Myocyte (in vitro differentiated cells): Measurements from ENCODE around the gene LRP1B. TPM values are rescaled to one million over a fixed set of nuclear protein-coding genes. Genes with fewer than 3 reads are reported as not detected.
"Not testable (repeated sequence)": the region's sequence is repeated elsewhere in the genome, so short reads cannot be mapped to it uniquely, and the experiment has no call there.

Experiments
- DNase-seq: peaks from one replicate; pipeline ENCODE4 v3.0.0-alpha.2; 2012; ENCODE audit warnings: low read depth
- total RNA-seq: library from RNA; depleted of rRNA; stranded (reverse); fragments of >200 nt; gene quantifications from 2 replicates; pipeline ENCODE4 v1.2.3, GENCODE V29; 2014

The LRP1B gene
- total RNA-seq, 1 donor from 2014 or later, result 0.05 TPM

DNA sequence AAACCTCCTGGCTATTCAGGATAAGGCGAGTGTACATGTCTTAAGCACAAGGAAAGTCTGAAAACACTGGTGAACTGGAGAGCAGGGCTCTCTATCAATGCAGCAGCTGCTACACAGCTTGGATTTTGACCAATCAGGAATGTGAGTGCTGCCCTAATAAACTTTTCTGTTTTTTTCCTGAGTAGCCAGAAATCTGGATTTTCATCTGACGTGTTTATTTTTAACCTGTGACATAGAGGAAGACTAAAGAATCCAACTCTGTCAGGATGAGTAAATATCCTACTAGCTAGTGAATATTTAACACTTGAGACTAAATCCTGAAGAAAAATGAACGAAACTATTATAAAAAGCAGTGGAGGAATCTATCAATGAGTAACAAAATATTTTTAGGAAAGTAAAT lies 1638.9 kb downstream of the LRP1B start:
- peak; percentile 26 for DNase-seq

DNA sequence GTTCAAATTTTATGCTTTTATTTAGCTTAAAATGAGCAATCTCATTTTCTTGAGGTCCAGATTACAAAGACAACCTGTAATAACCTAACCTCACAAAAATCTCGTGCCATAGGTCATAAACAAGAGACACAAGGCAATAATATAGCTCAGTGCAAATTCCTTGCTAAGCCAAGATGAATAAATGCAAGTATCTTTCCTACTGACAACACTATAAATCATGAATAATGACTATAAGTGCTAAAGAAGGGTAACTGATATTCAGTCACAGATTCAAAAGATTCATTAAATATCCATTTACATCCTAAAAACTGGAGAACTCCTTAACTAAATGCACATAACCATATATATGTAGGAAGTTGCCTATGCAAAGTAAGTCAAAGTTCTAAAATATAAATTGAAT lies 1641.6 kb downstream of the LRP1B start:
- DNase-seq, result no peak

DNA sequence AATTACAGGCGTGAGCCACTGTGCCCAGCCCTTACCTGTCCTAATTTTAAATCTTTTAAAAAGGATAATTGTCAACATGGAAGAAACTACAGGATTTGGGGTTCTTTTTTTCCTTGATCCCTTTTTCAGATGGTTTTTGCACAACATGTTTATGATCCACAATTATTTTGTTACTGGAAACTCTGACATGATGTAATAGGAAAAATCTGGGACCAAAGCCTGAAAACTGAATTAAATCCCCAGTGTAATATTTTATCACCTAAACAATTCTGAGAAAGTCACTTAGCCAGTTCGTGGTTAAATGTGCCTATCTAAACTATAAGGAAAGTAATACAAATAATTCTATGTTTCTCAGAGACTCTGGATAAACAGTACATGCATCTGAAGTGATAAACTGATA lies 1649.7 kb downstream of the LRP1B start:
- no peak for DNase-seq

- DNase-seq, result no peak
These were observed 1657.0 kb downstream of the LRP1B start for GRCh38 chr2:140473851-140474250.

DNA sequence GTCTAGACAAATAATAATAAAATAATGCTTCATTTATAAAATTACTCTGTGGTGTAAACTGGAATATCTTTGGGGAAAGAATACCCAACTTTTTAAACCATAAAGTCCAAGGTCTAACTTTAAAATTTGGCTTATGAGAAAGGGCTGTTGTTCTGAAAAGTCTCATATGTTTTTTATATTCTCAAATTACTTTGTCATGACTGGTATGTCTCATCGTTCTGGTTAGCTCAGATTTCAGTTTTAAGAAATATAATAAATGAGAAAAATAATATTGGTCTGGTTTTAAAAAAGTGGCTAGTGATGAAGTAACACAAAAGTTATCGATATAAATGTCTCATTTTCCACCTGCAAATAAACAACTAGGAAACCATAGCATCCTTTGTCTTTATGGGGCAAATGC lies 1658.1 kb downstream of the LRP1B start:
- peak; percentile 10 for DNase-seq

DNA sequence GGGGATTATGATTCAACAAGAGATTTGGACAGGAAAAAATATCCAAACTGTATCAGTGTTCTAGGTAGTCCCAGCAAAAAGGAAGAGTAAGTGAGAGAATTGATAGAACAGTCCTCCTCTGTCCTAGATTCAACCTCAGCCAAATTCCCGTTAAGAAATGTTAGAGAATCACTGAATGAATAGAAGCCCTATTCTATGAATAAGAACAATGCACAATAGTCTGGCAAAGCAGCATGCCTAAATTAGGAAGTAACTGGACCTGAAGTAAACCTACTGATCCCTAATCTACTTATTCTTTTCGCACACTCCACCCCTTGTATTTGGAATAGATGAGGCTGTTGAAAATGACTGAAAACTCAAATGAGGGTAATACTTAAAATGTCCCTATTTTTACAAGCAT lies 1665.5 kb downstream of the LRP1B start:
- DNase-seq, result no peak

DNA sequence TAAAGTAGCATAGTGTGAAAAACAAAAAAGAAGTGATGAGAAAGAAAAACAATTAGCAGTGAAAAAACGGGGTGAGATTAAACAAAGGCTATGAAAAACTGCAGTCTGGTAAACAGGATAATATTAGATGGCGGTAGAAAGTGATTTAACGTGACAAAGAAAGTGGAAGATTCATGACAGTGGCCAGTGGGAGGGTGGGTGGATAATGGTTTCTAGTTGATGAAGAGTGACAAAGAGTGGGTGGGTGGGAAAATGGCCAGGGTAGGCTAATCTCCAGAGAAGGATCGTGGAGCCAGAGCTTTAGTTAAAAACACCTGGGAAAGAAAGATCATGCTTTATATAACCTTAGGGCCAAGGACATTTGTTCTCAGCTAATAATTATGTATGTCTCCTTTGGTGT lies 1667.8 kb downstream of the LRP1B start:
- no peak for DNase-seq

- DNase-seq, result peak; percentile 17
These were observed 1673.3 kb downstream of the LRP1B start for GRCh38 chr2:140457483-140457882.

DNA sequence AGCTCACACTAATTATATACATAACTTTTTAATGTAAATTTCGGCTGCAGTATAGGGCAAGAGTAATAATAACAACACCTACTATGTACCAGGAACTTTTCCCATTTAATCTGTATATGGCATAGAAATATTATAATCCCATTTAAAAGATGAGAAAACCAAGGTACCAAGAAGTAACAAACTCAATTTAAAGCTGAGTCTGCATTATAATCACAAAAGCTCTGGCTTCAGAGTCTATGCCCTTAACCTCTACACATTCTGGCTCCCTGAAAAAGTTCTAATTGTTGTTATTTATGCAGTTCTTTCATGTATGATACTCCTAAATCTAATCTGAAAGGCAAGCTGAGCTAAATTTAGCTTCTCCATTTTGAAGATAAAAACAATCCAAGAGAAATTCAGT lies 1675.5 kb downstream of the LRP1B start:
- no peak for DNase-seq

DNA sequence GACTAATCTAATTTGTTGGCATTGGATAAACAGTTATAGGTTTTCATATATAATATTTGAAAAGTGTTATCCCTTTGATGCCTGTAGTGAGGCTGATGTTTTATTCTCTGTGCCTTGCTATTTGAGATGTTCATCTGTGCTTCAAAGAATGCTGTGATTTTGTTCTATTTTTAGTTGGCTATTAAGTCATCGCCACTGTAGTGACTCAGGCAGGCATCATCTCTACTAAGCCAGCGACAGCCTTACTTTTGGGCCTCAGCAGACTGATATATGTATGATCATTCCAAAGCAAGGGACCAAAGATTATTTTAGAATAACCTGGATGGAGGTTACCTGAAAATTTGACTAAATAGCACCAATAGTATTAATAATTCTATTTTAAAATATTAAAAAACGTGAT lies 1676.1 kb downstream of the LRP1B start:
- peak; percentile 85 for DNase-seq

DNA sequence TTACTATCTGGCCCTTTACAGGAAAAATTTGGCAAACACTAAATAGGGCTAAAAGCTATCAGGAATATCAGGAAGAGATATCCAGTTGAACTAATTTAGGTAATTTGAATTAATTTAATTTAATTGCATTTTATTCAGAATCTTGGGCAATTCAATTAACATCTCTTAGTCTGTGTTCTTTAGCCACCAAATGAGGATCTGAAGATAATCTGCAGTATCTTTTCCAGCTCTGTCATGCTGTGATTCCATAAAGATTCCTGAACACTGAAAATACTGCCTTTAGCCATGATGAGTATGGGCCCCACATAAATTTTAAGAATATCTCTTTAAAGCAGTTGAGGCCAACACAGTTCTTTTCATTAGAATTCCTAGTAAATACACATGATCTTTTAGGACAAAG lies 1679.5 kb downstream of the LRP1B start:
- DNase-seq, result no peak

DNA sequence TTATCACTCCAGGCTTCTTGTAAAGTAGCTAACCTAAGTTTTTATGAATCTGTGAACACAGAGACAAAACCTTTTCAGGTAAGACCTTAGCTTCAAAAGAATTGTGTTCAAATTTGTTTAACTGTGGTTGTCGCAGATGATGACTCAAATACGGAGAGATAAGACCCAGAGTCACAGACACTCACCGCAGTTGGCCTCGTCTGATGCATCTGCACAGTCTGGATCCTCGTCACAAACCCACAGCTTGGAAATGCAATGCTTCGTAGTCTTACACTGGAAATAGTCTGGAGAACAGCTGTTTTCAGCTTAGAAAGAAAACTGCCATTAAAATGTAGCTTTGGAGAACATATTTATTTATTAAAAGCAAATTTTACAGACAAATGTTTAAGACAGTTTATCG lies 1688.5 kb downstream of the LRP1B start:
- peak; percentile 62 for DNase-seq

- no peak for DNase-seq
These were observed 1690.0 kb downstream of the LRP1B start for GRCh38 chr2:140440815-140441214.

DNA sequence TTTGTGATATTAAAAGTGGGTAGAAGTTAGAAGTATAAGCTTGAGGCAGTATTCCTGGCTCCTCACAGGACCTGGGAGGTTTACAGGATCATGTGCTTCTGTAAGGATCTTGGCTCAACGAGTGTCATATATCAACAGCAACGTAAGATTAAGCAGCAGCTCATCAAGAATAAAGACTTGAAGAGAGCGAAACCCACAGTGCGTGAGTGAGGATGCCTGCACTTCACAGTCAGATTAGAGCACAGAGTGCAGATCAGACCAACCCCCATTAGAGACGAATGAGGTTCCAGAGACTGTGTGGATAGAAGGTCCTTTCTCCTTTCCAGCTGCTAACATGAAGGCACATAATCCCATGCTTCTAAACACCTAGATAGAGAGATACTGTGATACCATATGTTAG lies 1693.9 kb downstream of the LRP1B start:
- no peak for DNase-seq

DNA sequence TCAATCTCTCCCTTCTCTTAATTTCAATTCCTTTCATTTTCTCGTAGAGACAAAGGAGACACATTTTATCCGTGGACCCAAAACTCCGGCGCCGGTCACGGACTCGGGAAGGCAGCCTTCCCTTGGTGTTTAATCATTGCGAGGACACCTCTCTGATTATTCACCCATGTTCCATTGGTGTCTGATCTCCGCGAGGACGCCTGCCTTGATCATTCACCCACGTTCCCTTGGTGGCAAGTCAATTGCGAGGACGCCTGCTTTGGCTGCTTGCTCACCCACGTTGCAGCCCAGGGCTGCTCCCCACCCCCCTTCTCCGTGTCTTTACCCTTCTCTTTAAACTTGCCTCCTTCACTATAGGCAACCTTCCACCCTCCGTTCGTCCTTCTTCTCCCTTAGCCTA lies 1703.8 kb downstream of the LRP1B start:
- DNase-seq, result not testable (repeated sequence)

GRCh38 chr2:140424471-140424870 lies 1706.3 kb downstream of the LRP1B start:
- no peak for DNase-seq

- DNase-seq, result peak; percentile 3
These were observed 1708.1 kb downstream of the LRP1B start for GRCh38 chr2:140422759-140423158.

DNA sequence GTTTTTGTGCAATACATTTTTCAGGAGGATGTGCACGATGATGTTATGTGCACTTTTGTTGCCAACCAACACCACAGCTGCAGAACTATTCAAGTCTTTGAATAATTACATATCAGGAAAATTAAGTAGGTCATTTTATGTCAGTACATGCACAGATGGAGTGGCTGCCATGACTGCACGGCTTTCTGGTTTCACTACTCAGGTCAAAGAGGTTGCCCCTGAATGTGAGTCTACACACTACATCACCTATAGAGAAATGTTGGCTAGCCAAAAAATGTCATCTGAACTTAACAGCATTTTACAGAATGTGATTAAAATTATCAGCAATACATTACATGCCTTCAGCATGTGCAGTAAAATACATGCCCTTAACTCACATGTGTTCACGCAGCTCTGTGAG lies 1713.3 kb downstream of the LRP1B start:
- no peak for DNase-seq

- peak; percentile 62 for DNase-seq
These were observed 1714.2 kb downstream of the LRP1B start for GRCh38 chr2:140416577-140416976.

GRCh38 chr2:140415035-140415434 lies 1715.8 kb downstream of the LRP1B start:
- DNase-seq, result not testable (repeated sequence)

DNA sequence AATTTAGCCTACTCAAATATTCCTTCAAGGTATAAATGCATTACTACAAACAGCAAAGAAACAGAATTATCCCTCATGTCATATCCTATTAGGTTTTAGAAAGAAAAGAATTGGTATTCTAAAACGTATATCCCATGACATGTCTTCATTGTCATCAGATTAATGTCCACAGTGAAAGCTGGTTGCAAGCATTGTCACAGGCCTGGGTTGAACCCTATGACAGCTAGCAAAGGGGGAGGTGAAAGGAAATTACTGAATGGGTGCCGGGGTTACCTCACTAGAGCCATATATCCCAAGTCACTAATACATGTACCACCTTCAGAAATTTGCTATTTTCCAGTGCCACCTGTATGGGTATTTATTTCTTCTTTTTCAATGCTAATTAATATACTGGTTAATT lies 1720.1 kb downstream of the LRP1B start:
- DNase-seq, result no peak

DNA sequence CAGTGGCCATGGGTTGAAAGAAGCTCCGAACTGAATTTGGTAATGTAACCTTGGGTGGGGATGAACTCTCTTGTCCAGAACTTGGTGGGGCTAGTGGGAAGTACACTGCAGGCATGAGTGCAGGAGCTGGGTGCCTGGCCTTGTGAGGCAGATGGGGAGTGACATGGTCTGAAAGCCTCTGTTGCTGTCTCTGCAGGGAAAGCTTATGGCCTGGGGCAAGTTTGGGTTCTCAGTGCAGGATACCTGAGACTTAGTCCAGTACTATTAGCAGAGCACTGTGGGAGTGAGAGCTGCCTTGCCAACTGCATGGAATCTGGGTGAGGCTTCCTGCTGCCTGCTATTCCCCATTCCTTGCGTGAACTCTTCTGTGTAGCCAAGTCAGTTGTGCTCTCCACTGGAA lies 1729.8 kb downstream of the LRP1B start:
- DNase-seq, result no peak

DNA sequence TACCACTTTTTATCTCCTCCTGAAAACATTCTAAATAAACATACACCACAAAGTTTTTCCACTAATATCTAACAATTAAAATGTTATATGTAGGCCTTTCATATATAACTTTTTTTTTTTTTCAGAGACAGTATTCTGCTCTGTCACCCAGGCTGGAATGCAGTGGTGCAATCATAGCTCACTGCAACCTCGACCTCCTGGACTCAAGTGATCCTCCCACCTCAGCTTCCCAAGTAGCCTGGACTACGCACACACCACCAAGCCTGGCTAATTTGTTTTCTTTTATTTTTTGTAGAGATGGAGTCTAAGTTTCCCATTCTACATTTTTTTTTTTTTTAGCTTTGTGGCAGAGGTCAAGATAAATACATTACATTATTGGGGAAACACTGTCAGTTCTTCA lies 1738.0 kb downstream of the LRP1B start:
- no peak for DNase-seq

GRCh38 chr2:140384946-140385345 lies 1745.9 kb downstream of the LRP1B start:
- DNase-seq, result no peak
